Coronary artery (tissue), 2 donors: Measurements from ENCODE around the gene ACOD1.

Source experiments
- DNase-seq: peaks from one replicate; pipeline ENCODE4 v3.0.0-alpha.2; 2017; ENCODE audit warnings: low spot score
- H3K27ac ChIP-seq, 2 donors: fragments of 200-600 bp; sonication (generic); one replicate each; pipeline ENCODE4 v1.5.1; 2016 to 2019
- H3K4me3 ChIP-seq: fragments of 200-600 bp; sonication (generic); 2 replicates; pipeline ENCODE4 v1.5.1; 2016; ENCODE audit warnings: mild to moderate bottlenecking, moderate library complexity
- TF ChIP-seq, protein P1 (sequence below): fragments of 200-600 bp; sonication (generic); IDR thresholded peaks from one replicate; pipeline ENCODE4 v1.5.1; 2019; ENCODE audit warnings: antibody characterized with exemption

ACOD1 gene

GRCh38 chr13:76973920-76974617 is 25.8 kb downstream of the ACOD1 start:
- Histone ChIP-seq H3K4me3 (no peak overlapping the region), H3K27ac (no peak overlapping the region)
- DNase-seq, result no peak
- TF ChIP-seq, protein P1, sequence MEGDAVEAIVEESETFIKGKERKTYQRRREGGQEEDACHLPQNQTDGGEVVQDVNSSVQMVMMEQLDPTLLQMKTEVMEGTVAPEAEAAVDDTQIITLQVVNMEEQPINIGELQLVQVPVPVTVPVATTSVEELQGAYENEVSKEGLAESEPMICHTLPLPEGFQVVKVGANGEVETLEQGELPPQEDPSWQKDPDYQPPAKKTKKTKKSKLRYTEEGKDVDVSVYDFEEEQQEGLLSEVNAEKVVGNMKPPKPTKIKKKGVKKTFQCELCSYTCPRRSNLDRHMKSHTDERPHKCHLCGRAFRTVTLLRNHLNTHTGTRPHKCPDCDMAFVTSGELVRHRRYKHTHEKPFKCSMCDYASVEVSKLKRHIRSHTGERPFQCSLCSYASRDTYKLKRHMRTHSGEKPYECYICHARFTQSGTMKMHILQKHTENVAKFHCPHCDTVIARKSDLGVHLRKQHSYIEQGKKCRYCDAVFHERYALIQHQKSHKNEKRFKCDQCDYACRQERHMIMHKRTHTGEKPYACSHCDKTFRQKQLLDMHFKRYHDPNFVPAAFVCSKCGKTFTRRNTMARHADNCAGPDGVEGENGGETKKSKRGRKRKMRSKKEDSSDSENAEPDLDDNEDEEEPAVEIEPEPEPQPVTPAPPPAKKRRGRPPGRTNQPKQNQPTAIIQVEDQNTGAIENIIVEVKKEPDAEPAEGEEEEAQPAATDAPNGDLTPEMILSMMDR, result no peak

DNA sequence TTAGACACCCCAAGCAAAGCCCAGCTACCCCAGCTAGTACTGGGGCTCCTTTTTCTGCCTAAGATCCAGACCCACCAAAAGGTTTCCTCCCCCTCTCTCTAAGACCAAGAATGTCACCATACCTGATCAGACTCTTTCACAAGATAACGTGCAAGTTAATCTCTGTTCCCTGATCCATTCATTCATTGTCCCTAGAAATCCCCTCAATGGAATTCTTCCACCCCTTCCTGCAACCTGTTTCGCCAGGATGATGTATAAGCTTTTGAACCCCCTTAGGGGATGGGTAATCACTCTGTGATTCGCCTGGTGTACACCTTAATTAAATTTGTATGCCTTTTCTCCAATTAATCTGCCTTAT is 26.3 kb downstream of the ACOD1 start:
- Histone ChIP-seq H3K4me3 (no peak overlapping the region), H3K27ac (no peak overlapping the region)
- TF ChIP-seq, protein P1, result no peak
- DNase-seq, result no peak

DNA sequence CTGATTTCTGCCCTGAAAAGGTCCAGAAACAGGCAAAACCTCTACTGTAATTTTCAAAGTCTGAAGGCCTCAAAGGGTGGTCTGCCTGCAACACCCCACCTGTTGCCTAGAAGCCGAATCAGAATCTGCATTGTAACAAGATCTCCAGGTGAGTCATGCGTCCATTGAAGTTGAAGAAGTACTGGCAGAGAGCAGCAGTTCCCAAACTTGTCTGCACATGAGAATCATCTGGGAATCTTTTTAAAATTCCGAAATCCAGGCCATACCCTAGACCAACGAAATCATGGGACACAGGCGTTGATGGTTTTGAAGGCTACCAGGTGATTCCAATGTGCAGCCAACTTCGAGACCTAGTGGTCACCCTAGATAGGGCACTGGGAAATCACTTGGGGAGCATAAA is 27.6 kb downstream of the ACOD1 start:
- TF ChIP-seq, protein P1, result no peak
- Histone ChIP-seq H3K27ac (no peak overlapping the region), H3K4me3 (no peak overlapping the region)
- no peak for DNase-seq

DNA sequence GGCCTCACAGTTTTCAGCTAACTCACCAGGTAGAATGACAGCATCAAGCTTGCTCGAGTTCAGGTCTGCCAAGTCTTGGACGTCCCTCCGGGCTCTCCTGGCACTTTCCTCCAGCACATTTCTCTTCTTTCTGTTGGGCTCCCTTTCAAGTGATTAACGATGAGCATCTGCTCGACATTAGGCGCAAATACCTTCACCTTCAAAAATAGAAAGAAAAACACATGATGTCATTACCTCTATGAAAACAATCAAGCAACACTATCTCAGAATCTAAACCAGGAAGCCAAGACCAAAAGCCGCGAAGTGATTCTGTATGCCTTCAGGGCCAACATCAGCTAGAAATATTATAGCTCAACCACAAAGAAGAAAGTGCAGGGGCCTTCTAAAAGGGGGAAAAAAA is 28.2 kb downstream of the ACOD1 start:
- H3K4me3 ChIP-seq, result no peak overlapping the region
- no peak for DNase-seq
- TF ChIP-seq, protein P1, result no peak
- no peak overlapping the region for H3K27ac ChIP-seq

- TF ChIP-seq, protein P1, result no peak
- DNase-seq, result no peak
- Histone ChIP-seq H3K27ac (no peak overlapping the region), H3K4me3 (no peak overlapping the region)
Measured at GRCh38 chr13:76976929-76977328, 28.6 kb downstream of the ACOD1 start.

- H3K4me3 ChIP-seq, result peak overlapping the region; percentile 57
- no peak overlapping the region for H3K27ac ChIP-seq
- TF ChIP-seq, protein P1, result peak; percentile 95
- peak; percentile 84 for DNase-seq
Measured at GRCh38 chr13:76980075-76980718, 31.9 kb downstream of the ACOD1 start.

DNA sequence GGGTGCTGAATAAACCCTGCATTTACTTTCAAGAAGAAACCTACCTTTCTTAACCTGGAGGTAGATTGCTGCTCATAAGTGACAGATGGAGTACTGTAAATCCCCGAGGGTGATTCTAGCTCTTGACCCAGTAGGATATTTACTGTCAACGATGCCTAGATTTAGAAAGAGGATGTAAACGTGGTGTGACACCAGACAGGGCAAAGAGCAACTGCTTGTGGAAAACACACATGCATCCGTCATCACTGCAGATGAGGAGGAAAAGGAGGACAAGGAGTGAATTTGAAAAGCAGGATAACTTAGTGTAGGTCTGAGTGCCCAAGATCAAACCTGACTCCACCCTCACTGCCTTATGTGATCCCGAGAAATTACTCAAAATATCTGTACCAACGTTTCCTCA is 33.8 kb downstream of the ACOD1 start:
- TF ChIP-seq, protein P1, result no peak
- DNase-seq, result no peak
- Histone ChIP-seq H3K27ac (no peak overlapping the region), H3K4me3 (no peak overlapping the region)
